HepG2 (cell line): ENCODE measurements around the gene GPSM1. TPM values are rescaled to one million over a fixed set of nuclear protein-coding genes. Genes with fewer than 3 reads are reported as not detected.
A peak's percentile ranks its signal among the peaks of the same experiment; 100 is the strongest.

Experiments
- AGO1 ChIP-seq: fragments of 200-400 bp; formaldehyde crosslinking; IDR thresholded peaks from 2 replicates; pipeline ENCODE4 v1.6.1; 2017; ENCODE audit warnings: mild to moderate bottlenecking, low read depth, low read length, moderate library complexity; ENCODE audit not compliant: poor library complexity, severe bottlenecking
- EEA1 ChIP-seq: sonication (generic); formaldehyde crosslinking; IDR thresholded peaks from 2 replicates; pipeline ENCODE4 v1.5.1; 2020; ENCODE audit warnings: mild to moderate bottlenecking, missing genetic modification reagents, borderline replicate concordance
- ELK4 ChIP-seq: sonication (generic); formaldehyde crosslinking; IDR thresholded peaks from 2 replicates; pipeline ENCODE4 v1.9.0; 2021; ENCODE audit warnings: missing genetic modification reagents, borderline replicate concordance
- GATA4 ChIP-seq: sonication (generic); IDR thresholded peaks from 2 replicates; pipeline ENCODE4 v1.6.1; 2016; ENCODE audit warnings: antibody characterized with exemption, low read depth, borderline replicate concordance
- HDAC6 ChIP-seq: fragments of 200-600 bp; sonication (generic); IDR thresholded peaks from 2 replicates; pipeline ENCODE4 v1.7.0; 2017; ENCODE audit warnings: mild to moderate bottlenecking, antibody characterized with exemption, low read length, low read depth
- HES4 ChIP-seq: sonication (generic); formaldehyde crosslinking; IDR thresholded peaks from 2 replicates; pipeline ENCODE4 v1.9.0; 2021; ENCODE audit warnings: mild to moderate bottlenecking, missing genetic modification reagents, borderline replicate concordance
- KLF15 ChIP-seq: sonication (generic); formaldehyde crosslinking; IDR thresholded peaks from 2 replicates; pipeline ENCODE4 v1.8.1; 2023; ENCODE audit warnings: borderline replicate concordance, mild to moderate bottlenecking, inconsistent platforms, missing genetic modification reagents, mixed read lengths
- KLF6 ChIP-seq: IDR thresholded peaks from 2 replicates; pipeline ENCODE4 v1.8.0; 2016; ENCODE audit warnings: missing biosample characterization, missing genetic modification reagents
- KMT2A ChIP-seq: sonication (generic); formaldehyde crosslinking; IDR thresholded peaks from 2 replicates; pipeline ENCODE4 v1.4.0; 2020; ENCODE audit warnings: missing genetic modification reagents
- NBN ChIP-seq: fragments of 450-650 bp; conservative IDR thresholded peaks from 2 replicates; pipeline ENCODE4 v1.6.1; 2017
- NCOA1 ChIP-seq: sonication (generic); formaldehyde crosslinking; IDR thresholded peaks from 2 replicates; pipeline ENCODE4 v1.9.0; 2021; ENCODE audit warnings: missing genetic modification reagents
- PAWR ChIP-seq: sonication (generic); formaldehyde crosslinking; IDR thresholded peaks from 2 replicates; pipeline ENCODE4 v1.4.0; 2020; ENCODE audit warnings: missing genetic modification reagents, mild to moderate bottlenecking, borderline replicate concordance
- TCF7 ChIP-seq: sonication (generic); IDR thresholded peaks from 2 replicates; pipeline ENCODE4 v1.6.1; 2016; ENCODE audit warnings: antibody characterized with exemption, low read depth
- ZKSCAN8 ChIP-seq: IDR thresholded peaks from 2 replicates; pipeline ENCODE4 v1.6.1; 2016; ENCODE audit warnings: borderline replicate concordance, missing genetic modification reagents, missing compliant biosample characterization
- ZNF281 ChIP-seq: sonication (generic); formaldehyde crosslinking; IDR thresholded peaks from 2 replicates; pipeline ENCODE4 v1.4.0; 2020; ENCODE audit warnings: missing genetic modification reagents, borderline replicate concordance
- ZNF383 ChIP-seq: sonication (generic); formaldehyde crosslinking; IDR thresholded peaks from 2 replicates; pipeline ENCODE4 v1.4.0; 2020; ENCODE audit warnings: missing genetic modification reagents, mild to moderate bottlenecking, borderline replicate concordance
- ZNF574 ChIP-seq: sonication (generic); formaldehyde crosslinking; IDR thresholded peaks from 2 replicates; pipeline ENCODE4 v1.4.0; 2020; ENCODE audit warnings: missing genetic modification reagents
- ZSCAN20 ChIP-seq: sonication (generic); formaldehyde crosslinking; IDR thresholded peaks from 2 replicates; pipeline ENCODE4 v1.4.0; 2020; ENCODE audit warnings: missing genetic modification reagents, mild to moderate bottlenecking, borderline replicate concordance
- ZXDC ChIP-seq: sonication (generic); formaldehyde crosslinking; IDR thresholded peaks from 2 replicates; pipeline ENCODE4 v1.5.0; 2020; ENCODE audit warnings: mild to moderate bottlenecking, missing genetic modification reagents
- polyA plus RNA-seq, 8 experiments: library from polyadenylated mRNA; depleted of rRNA in 3 of 8; stranded (reverse) in 7 of 8; unstranded in 1 of 8; fragments of >200 nt; fragmentation: Illumina TruSeq in 4 of 8; extraction: Trizol in 4 of 8; gene quantifications; 2 replicates each; pipeline versions ENCODE4 v1.2.1 to v1.2.3, GENCODE V29; 2011 to 2016; ENCODE audit warnings: low read depth in 4 of 8, missing spikeins in 1 of 8, mixed read lengths in 1 of 8; ENCODE audit not compliant: insufficient read depth in 1 of 8
- total RNA-seq, 5 experiments: library from RNA; depleted of rRNA; stranded (reverse); fragments of >200 nt; fragmentation: Illumina TruSeq; extraction: Trizol; gene quantifications; 2 replicates each; pipeline ENCODE4 v1.2.3, GENCODE V29; 2016; ENCODE audit warnings: low read depth in 1 of 5

The GPSM1 gene
- total and polyA plus RNA-seq, 2 of the 13 experiments (the other 11 are each of a cell fraction or from before 2014, with no cell fraction given), result 1.0 to 2.4 TPM

- no peak for TF ChIP-seq ZNF281 (CRISPR knock-in tag)
- no peak for TF ChIP-seq ELK4 (CRISPR knock-in tag)
- no peak for TF ChIP-seq PAWR (CRISPR knock-in tag)
- no peak for TF ChIP-seq GATA4
- TF ChIP-seq KMT2A (CRISPR knock-in tag), result no peak
- TF ChIP-seq NCOA1 (CRISPR knock-in tag), result no peak
- TF ChIP-seq EEA1 (CRISPR knock-in tag), result no peak
- TF ChIP-seq ZKSCAN8 (CRISPR knock-in tag), result no peak
- no peak for TF ChIP-seq KLF6 (CRISPR knock-in tag)
- no peak for TF ChIP-seq KLF15 (CRISPR knock-in tag)
- TF ChIP-seq ZSCAN20 (CRISPR knock-in tag), result no peak
- no peak for TF ChIP-seq HDAC6
- TF ChIP-seq ZNF574 (CRISPR knock-in tag), result peak; percentile 67; the same call in 1 of the 2 replicates
- no peak for TF ChIP-seq NBN
- TF ChIP-seq HES4 (CRISPR knock-in tag), result no peak
- no peak for TF ChIP-seq ZXDC
- no peak for TF ChIP-seq TCF7
- TF ChIP-seq ZNF383 (CRISPR knock-in tag), result no peak
- peak; percentile 60 for TF ChIP-seq AGO1
Measured at GRCh38 chr9:136373300-136374182, 46.2 kb downstream of the GPSM1 start, which contains the start of gene CARD9 (continued).
